ENCODE data around the gene SLC35F6. TPM values are rescaled to one million over a fixed set of nuclear protein-coding genes. Genes with fewer than 3 reads are reported as not detected.

SLC35F6 gene
- total RNA-seq, 2 experiments from 2014 or later: 10.4 to 15.0 TPM

- ChIA-PET CTCF (ENCODE audit: unreplicated experiment) (interaction anchor here (0.6 kb wide), 2 partner anchors 20 to 412 kb away, joined by 3 to 4 read pairs; no protein-coding TSS in a partner anchor), POLR2A (no interaction called here)
- no TSS peak for BruUV-seq (replicated peaks)
- intact Hi-C loops (cut with micrococcal nuclease; ENCODE audit: unreplicated experiment): no loop called here
- Histone ChIP-seq H2AFZ (ENCODE audit: low read length) (no peak overlapping the region), H3K36me3 (ENCODE audit: insufficient read depth, low read length) (no peaks in the 10 kb centered on the region), H3K4me1 (ENCODE audit: insufficient read depth, low read length, poor library complexity, severe bottlenecking) (no peaks in the 10 kb centered on the region), H3K9me2 (ENCODE audit: insufficient read depth, low read length) (no peaks in the 10 kb centered on the region), H3K27ac (ENCODE audit: low read depth, low read length, poor library complexity, severe bottlenecking) (no peak overlapping the region), H3K79me2 (ENCODE audit: insufficient read depth, low read depth, low read length) (no peaks in the 10 kb centered on the region), H4K20me1 (ENCODE audit: insufficient read depth, low read length) (no peaks in the 10 kb centered on the region), H3K9me3 (ENCODE audit: low read length) (no peaks in the 10 kb centered on the region), H3K4me3 (ENCODE audit: low read depth, low read length, poor library complexity, severe bottlenecking) (no peak overlapping the region), H3K4me2 (ENCODE audit: low read length) (no peak overlapping the region)
- TF ChIP-seq EZH2phosphoT487 (IDR thresholded peaks at IDR 0.05; ENCODE audit: borderline replicate concordance, low read depth, low read length) (no peak), CTCF (conservative IDR thresholded peaks at IDR 0.05; ENCODE audit: low read length) (no peak)
- no peak for DNase-seq (ENCODE audit: low spot score)
Measured at GRCh38 chr2:26742048-26742770, 21.9 kb upstream of the SLC35F6 start.

- Histone ChIP-seq H2AFZ (ENCODE audit: low read length) (no peak overlapping the region), H3K79me2 (ENCODE audit: insufficient read depth, low read depth, low read length) (no peaks in the 10 kb centered on the region), H3K4me1 (ENCODE audit: insufficient read depth, low read length, poor library complexity, severe bottlenecking) (no peaks in the 10 kb centered on the region), H4K20me1 (ENCODE audit: insufficient read depth, low read length) (no peaks in the 10 kb centered on the region), H3K9me2 (ENCODE audit: insufficient read depth, low read length) (no peaks in the 10 kb centered on the region), H3K36me3 (ENCODE audit: insufficient read depth, low read length) (no peaks in the 10 kb centered on the region), H3K9me3 (ENCODE audit: low read length) (no peaks in the 10 kb centered on the region), H3K4me2 (ENCODE audit: low read length) (no peak overlapping the region), H3K27ac (ENCODE audit: low read depth, low read length, poor library complexity, severe bottlenecking) (no peak overlapping the region), H3K4me3 (ENCODE audit: low read depth, low read length, poor library complexity, severe bottlenecking) (no peak overlapping the region)
- DNase-seq (ENCODE audit: low spot score): no peak
- TF ChIP-seq CTCF (conservative IDR thresholded peaks at IDR 0.05; ENCODE audit: low read length) (no peak), EZH2phosphoT487 (IDR thresholded peaks at IDR 0.05; ENCODE audit: borderline replicate concordance, low read depth, low read length) (no peak)
- POLR2A ChIA-PET: no interaction called here
- intact Hi-C loops (cut with micrococcal nuclease; ENCODE audit: unreplicated experiment): no loop called here
- CTCF ChIA-PET (ENCODE audit: unreplicated experiment): no interaction called here
- no TSS peak for BruUV-seq (replicated peaks)
Measured at GRCh38 chr2:26743852-26744251, 20.2 kb upstream of the SLC35F6 start.

GRCh38 chr2:26744953-26745352 lies 19.1 kb upstream of the SLC35F6 start:
- H3K79me2 ChIP-seq (ENCODE audit: insufficient read depth, low read depth, low read length): no peaks in the 10 kb centered on the region
- H3K9me2 ChIP-seq (ENCODE audit: insufficient read depth, low read length): no peaks in the 10 kb centered on the region
- H3K36me3 ChIP-seq (ENCODE audit: insufficient read depth, low read length): no peaks in the 10 kb centered on the region
- no peak overlapping the region for H3K27ac ChIP-seq (ENCODE audit: low read depth, low read length, poor library complexity, severe bottlenecking)
- CTCF ChIA-PET (ENCODE audit: unreplicated experiment): no interaction called here
- intact Hi-C loops (cut with micrococcal nuclease; ENCODE audit: unreplicated experiment): loop anchor here (1.0 kb wide), 1 partner anchor 140 kb away; no protein-coding TSS in a partner anchor
- H3K4me1 ChIP-seq (ENCODE audit: insufficient read depth, low read length, poor library complexity, severe bottlenecking): peaks cover 8% of the 10 kb centered on the region
- H3K9me3 ChIP-seq (ENCODE audit: low read length): no peaks in the 10 kb centered on the region
- BruUV-seq (replicated peaks): no TSS peak
- DNase-seq (ENCODE audit: low spot score): no peak
- no peak overlapping the region for H3K4me3 ChIP-seq (ENCODE audit: low read depth, low read length, poor library complexity, severe bottlenecking)
- no peak overlapping the region for H3K4me2 ChIP-seq (ENCODE audit: low read length)
- no peak overlapping the region for H2AFZ ChIP-seq (ENCODE audit: low read length)
- no peak for TF ChIP-seq EZH2phosphoT487 (IDR thresholded peaks at IDR 0.05; ENCODE audit: borderline replicate concordance, low read depth, low read length)
- TF ChIP-seq CTCF (conservative IDR thresholded peaks at IDR 0.05; ENCODE audit: low read length): no peak
- no peaks in the 10 kb centered on the region for H4K20me1 ChIP-seq (ENCODE audit: insufficient read depth, low read length)
- POLR2A ChIA-PET: interaction anchor here (0.7 kb wide), 1 partner anchor 10 kb away, joined by 3 read pairs; no protein-coding TSS in a partner anchor
